ENCODE results near the gene UNC13A. TPM values are rescaled to one million over a fixed set of nuclear protein-coding genes. Genes with fewer than 3 reads are reported as not detected.

Gene UNC13A
- total and polyA plus RNA-seq, 11 donors = 0.02 to 1.1 (median 0.09) TPM; not detected in 1

DNA sequence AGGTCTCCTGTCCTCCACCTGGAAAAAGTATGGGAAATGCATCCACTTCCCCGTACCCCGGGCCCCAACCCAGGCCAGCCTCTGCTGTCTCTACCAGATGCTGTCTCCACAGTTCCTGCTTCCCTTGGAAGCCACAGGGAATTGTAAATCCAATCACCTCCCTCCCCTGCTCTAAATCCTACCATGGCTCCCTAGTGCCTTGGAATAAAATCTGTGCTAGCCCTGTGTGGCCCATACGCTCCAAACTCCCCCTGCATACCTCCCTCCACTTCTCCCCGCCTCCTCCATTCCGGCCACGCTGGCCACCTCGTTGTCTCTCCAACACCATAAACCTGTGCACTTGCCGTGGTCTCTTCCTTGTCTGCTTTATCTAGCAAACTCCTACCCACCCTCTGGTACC lies 31.2 kb downstream of the UNC13A start:
- no peak for TF ChIP-seq POLR2A (IDR thresholded peaks at IDR 0.05)
- TF ChIP-seq, protein P1, sequence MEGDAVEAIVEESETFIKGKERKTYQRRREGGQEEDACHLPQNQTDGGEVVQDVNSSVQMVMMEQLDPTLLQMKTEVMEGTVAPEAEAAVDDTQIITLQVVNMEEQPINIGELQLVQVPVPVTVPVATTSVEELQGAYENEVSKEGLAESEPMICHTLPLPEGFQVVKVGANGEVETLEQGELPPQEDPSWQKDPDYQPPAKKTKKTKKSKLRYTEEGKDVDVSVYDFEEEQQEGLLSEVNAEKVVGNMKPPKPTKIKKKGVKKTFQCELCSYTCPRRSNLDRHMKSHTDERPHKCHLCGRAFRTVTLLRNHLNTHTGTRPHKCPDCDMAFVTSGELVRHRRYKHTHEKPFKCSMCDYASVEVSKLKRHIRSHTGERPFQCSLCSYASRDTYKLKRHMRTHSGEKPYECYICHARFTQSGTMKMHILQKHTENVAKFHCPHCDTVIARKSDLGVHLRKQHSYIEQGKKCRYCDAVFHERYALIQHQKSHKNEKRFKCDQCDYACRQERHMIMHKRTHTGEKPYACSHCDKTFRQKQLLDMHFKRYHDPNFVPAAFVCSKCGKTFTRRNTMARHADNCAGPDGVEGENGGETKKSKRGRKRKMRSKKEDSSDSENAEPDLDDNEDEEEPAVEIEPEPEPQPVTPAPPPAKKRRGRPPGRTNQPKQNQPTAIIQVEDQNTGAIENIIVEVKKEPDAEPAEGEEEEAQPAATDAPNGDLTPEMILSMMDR (IDR thresholded peaks at IDR 0.05) = no peak
- WGBS, 4 donors = 77 to 83% (median 79%) methylated on average over 8 of the region's 8 CpGs

DNA sequence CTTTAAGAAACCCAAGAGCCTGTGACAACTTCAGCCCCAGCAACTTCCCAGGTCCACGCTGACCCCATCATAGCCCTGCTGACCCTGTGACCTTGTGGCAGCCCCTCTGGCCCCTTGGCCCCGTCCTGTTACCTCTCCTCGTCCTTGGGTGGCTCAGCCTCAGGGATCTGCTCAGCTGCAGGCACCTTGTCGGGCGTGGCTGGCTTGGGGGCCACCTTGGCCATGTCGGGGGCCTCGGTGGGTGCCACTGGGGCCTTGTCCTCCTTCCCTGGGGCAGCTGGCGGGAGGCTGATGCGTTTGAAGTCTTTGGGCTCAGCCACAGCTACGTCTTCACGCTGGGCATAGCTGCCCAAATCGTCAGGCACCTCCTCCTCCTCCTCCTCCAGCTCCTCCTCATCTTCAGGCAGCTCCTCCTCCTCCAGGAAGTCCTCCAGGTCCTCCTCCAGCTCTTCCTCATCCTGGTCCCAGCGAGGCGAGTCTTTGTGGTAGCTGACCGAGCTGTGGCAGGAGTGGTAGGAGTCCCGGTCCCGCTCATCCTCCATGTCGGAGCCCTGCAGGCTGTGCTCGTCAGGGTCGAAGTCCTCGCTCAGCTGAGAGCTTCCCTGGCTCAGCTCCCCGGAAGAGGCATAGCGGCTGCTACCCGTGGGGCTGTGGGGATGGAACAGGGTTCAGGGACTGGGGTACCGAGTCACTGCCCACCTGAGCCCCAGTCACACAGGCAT lies 32.2 kb downstream of the UNC13A start:
- intact Hi-C loops (cut with DNase I) = no loop called here
- WGBS, 4 donors = 77 to 87% (median 84%) methylated on average over 15 to 25 of the region's 25 CpGs
- Histone ChIP-seq H3K9me3 (peaks cover 0 to 9% (median 0%) of the 10 kb centered on the region in 12 donors), H3K4me3 (no peak overlapping the region), H3K27ac (no peak overlapping the region), H3K27me3 (no peaks in the 10 kb centered on the region), H3K36me3 (no peaks in the 10 kb centered on the region), H3K4me1 (peaks cover 0 to 3% (median 0%) of the 10 kb centered on the region in 12 donors)
- no peak for ATAC-seq
- no peak for TF ChIP-seq POLR2A (IDR thresholded peaks at IDR 0.05)
- TF ChIP-seq, protein P1 (IDR thresholded peaks at IDR 0.05) = no peak
- DNase-seq = no peak

More for the DNA sequence above, 31.2 kb downstream of the UNC13A start:
- H3K4me1 ChIP-seq = peaks cover 0 to 3% (median 0%) of the 10 kb centered on the region in 12 donors
- intact Hi-C loops (cut with DNase I) = no loop called here
- no peak overlapping the region for H3K4me3 ChIP-seq
- no peak overlapping the region for H3K27ac ChIP-seq
- H3K9me3 ChIP-seq = peaks cover 0 to 9% (median 0%) of the 10 kb centered on the region in 12 donors
- DNase-seq (no peak), ATAC-seq (no peak)
- H3K27me3 ChIP-seq = no peaks in the 10 kb centered on the region
- H3K36me3 ChIP-seq = no peaks in the 10 kb centered on the region

DNA sequence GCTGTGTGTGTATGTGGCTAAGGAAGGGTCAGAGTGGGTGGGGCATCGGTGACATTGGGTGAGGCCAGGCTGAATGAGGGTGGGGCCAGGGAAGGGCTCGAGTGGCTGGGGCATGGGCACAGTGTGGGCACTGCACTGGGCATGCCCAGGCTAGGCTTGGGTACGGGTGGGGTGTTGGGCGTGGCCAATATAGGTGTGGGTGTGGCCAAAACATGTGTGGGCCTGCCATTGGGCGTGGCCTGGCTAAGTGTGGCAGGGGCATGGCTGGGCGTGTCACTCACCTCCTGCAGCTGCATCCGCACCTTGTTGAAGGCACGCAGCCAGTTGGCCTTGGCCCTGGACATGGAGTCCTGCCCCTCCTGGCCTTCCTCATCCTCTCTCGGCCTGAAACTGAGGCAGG lies 33.2 kb downstream of the UNC13A start:
- Histone ChIP-seq H3K4me1 (peaks cover 0 to 3% (median 0%) of the 10 kb centered on the region in 12 donors), H3K27me3 (no peaks in the 10 kb centered on the region), H3K9me3 (peaks cover 0 to 9% (median 0%) of the 10 kb centered on the region in 12 donors), H3K36me3 (no peaks in the 10 kb centered on the region), H3K4me3 (no peak overlapping the region), H3K27ac (no peak overlapping the region)
- intact Hi-C loops (cut with DNase I) = no loop called here
- WGBS, 4 donors = 75 to 77% (median 76%) methylated on average over 7 to 9 of the region's 9 CpGs
- DNase-seq (no peak), ATAC-seq (peak in 2 of 4 donors; percentile 14 to 18)
- TF ChIP-seq POLR2A (IDR thresholded peaks at IDR 0.05) = no peak
- TF ChIP-seq, protein P1 (IDR thresholded peaks at IDR 0.05) = no peak

DNA sequence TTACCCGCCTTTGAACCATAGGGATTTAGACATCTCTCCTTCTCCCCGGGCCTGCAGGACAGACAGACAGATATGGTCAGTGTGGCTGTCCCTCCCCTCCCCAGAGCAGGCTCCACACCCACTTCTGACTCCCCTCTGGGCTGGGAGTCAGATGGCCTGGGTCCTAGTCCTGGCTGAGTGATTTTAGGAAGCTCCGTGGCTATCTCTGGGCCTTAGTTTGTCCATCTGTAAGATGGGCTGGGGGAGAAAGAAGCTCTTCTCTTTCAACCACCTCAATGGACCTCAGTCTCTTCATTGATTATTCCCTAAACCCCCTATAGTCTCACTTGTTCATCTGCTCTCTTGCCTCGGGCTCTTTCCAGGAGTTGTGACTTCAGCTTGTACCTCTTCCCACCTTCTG lies 35.5 kb downstream of the UNC13A start:
- DNase-seq (no peak), ATAC-seq (no peak)
- intact Hi-C loops (cut with DNase I) = no loop called here
- no peak overlapping the region for H3K4me3 ChIP-seq
- no peaks in the 10 kb centered on the region for H3K36me3 ChIP-seq
- TF ChIP-seq, protein P1 (IDR thresholded peaks at IDR 0.05) = no peak
- TF ChIP-seq POLR2A (IDR thresholded peaks at IDR 0.05) = no peak
- no peaks in the 10 kb centered on the region for H3K4me1 ChIP-seq
- H3K27me3 ChIP-seq = no peaks in the 10 kb centered on the region
- WGBS, 4 donors = 81 to 87% (median 84%) methylated on average over 4 of the region's 4 CpGs
- no peak overlapping the region for H3K27ac ChIP-seq
- H3K9me3 ChIP-seq = peaks cover 0 to 9% (median 0%) of the 10 kb centered on the region in 12 donors

Measured in heart left ventricle (tissue), 16 donors.